Esophagus squamous epithelium (tissue), 5 donors: ENCODE measurements around the gene BCL2L13. TPM values are rescaled to one million over a fixed set of nuclear protein-coding genes. Genes with fewer than 3 reads are reported as not detected.

Experiments used
- DNase-seq: peaks from one replicate; lab custom pipeline; 2025; lab: John Stamatoyannopoulos, UW
- H3K27ac ChIP-seq, 4 donors: fragments of 200-600 bp; sonication (generic); one replicate each; pipeline ENCODE4 v1.5.1; 2016 to 2019; ENCODE audit warnings: mild to moderate bottlenecking in 1 of 4
- H3K27me3 ChIP-seq, 4 donors: fragments of 200-600 bp; sonication (generic); 1 replicate in 3 of 4; 2 replicates in 1 of 4; pipeline versions ENCODE4 v1.5.1 to v1.6.0; 2017 to 2021; ENCODE audit warnings: antibody characterized with exemption in 1 of 4
- H3K36me3 ChIP-seq, 3 donors: fragments of 200-600 bp; sonication (generic); one replicate each; pipeline ENCODE4 v1.5.1; 2016 to 2019
- H3K4me1 ChIP-seq, 3 donors: fragments of 200-600 bp; sonication (generic); one replicate each; pipeline ENCODE4 v1.5.1; 2017 to 2019
- H3K4me3 ChIP-seq, 4 donors: fragments of 200-600 bp; sonication (generic); 1 replicate in 3 of 4; 2 replicates in 1 of 4; pipeline ENCODE4 v1.5.1; 2016 to 2019; ENCODE audit warnings: mild to moderate bottlenecking in 2 of 4, moderate library complexity in 1 of 4
- H3K9me3 ChIP-seq, 3 donors: fragments of 200-600 bp; sonication (generic); one replicate each; pipeline ENCODE4 v1.5.1; 2016 to 2019
- POLR2A ChIP-seq, 4 donors: fragments of 450-650 bp; IDR thresholded peaks; one replicate each; pipeline ENCODE4 v1.6.1; 2017; ENCODE audit warnings: antibody characterized with exemption in 4 of 4, mild to moderate bottlenecking in 4 of 4, moderate library complexity in 3 of 4
- WGBS, 2 donors: methylation state at CpG; one replicate each; pipeline ENCODE4 v1.1.5; 2018; 5-methylcytosine and 5-hydroxymethylcytosine counted together
- intact Hi-C: fragments of 100-400 bp; cut with DNase I; formaldehyde crosslinking; loops from one replicate; pipeline ENCODE4 v1.15.0; 2022
- total RNA-seq, 4 donors: library from RNA; depleted of rRNA; stranded (reverse); fragments of >200 nt; gene quantifications; one replicate each; pipeline ENCODE4 v1.1.0, GENCODE V29; 2016
- TF ChIP-seq, protein P1 (sequence below), 6 experiments: fragments of 450-650 bp in 4 of 6; fragments of 200-600 bp in 2 of 6; sonication (generic) in 2 of 6; IDR thresholded peaks; one replicate each; pipeline ENCODE4 v1.5.1; 2016 to 2019; ENCODE audit warnings: antibody characterized with exemption in 6 of 6, mild to moderate bottlenecking in 4 of 6, moderate library complexity in 4 of 6
- donor health status: DM: yes; HTN: yes; CAD: no.

Gene BCL2L13
- total RNA-seq, 4 donors from 2014 or later, result 31.7 to 49.2 (median 43.1) TPM

DNA sequence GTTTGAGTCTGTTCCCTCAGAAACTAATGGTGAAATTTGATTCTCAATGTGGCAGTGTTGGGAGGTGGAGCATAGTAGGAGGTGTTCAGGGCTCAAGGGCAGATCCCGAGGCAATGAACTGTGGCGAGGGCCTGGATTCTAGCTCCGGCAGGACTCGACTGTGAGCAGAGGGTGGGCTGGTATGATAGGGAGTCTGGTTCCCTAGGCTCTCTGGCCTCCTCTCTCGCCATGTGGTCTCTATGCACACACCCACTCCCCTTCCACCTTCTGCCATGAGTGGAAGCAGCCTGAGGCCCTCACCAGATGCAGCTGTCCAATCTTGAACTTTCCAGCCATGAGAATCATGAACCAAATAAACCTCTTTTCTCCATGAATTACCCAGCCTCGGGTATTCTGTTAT lies 42.3 kb upstream of the BCL2L13 start:
- Histone ChIP-seq H3K27ac (no peak overlapping the region), H3K27me3 (no peaks in the 10 kb centered on the region), H3K4me1 (peaks cover 0 to 8% (median 0%) of the 10 kb centered on the region in 3 donors), H3K4me3 (no peak overlapping the region), H3K36me3 (peaks cover 28 to 100% (median 55%) of the 10 kb centered on the region in 3 donors), H3K9me3 (no peaks in the 10 kb centered on the region)
- intact Hi-C loops, result no loop called here
- DNase-seq, result no peak
- 96 to 97% methylated on average over 6 of the region's 6 CpGs for WGBS, 2 donors
- TF ChIP-seq, protein P1, sequence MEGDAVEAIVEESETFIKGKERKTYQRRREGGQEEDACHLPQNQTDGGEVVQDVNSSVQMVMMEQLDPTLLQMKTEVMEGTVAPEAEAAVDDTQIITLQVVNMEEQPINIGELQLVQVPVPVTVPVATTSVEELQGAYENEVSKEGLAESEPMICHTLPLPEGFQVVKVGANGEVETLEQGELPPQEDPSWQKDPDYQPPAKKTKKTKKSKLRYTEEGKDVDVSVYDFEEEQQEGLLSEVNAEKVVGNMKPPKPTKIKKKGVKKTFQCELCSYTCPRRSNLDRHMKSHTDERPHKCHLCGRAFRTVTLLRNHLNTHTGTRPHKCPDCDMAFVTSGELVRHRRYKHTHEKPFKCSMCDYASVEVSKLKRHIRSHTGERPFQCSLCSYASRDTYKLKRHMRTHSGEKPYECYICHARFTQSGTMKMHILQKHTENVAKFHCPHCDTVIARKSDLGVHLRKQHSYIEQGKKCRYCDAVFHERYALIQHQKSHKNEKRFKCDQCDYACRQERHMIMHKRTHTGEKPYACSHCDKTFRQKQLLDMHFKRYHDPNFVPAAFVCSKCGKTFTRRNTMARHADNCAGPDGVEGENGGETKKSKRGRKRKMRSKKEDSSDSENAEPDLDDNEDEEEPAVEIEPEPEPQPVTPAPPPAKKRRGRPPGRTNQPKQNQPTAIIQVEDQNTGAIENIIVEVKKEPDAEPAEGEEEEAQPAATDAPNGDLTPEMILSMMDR (IDR thresholded peaks at IDR 0.05), result no peak
- no peak for TF ChIP-seq POLR2A (IDR thresholded peaks at IDR 0.05)

DNA sequence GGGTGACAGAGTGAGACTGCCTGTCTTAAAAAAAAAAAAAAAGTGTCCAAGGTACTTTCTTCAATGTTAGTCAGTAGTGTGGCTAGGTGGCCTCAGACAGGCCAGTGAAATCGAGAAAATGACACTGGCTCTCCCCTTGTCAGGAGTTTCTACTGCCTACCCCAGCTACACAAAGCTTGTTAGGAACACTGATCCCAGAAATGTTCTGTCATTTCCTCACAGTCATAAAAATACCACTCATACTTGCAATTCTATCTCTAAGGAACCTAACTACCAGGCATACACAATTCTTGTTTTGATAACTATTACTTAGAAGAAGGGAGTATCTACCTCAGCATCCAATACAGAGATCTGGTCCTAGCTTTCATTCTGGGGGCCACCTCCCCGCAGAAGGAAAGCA lies 41.3 kb upstream of the BCL2L13 start:
- intact Hi-C loops, result no loop called here
- WGBS, 2 donors, result 92 to 100% methylated on average over 2 of the region's 2 CpGs
- Histone ChIP-seq H3K9me3 (no peaks in the 10 kb centered on the region), H3K27ac (no peak overlapping the region), H3K4me1 (peaks cover 0 to 8% (median 0%) of the 10 kb centered on the region in 3 donors), H3K27me3 (no peaks in the 10 kb centered on the region), H3K36me3 (peaks cover 24 to 95% (median 45%) of the 10 kb centered on the region in 3 donors), H3K4me3 (no peak overlapping the region)
- TF ChIP-seq, protein P1 (IDR thresholded peaks at IDR 0.05), result no peak
- no peak for TF ChIP-seq POLR2A (IDR thresholded peaks at IDR 0.05)
- no peak for DNase-seq

DNA sequence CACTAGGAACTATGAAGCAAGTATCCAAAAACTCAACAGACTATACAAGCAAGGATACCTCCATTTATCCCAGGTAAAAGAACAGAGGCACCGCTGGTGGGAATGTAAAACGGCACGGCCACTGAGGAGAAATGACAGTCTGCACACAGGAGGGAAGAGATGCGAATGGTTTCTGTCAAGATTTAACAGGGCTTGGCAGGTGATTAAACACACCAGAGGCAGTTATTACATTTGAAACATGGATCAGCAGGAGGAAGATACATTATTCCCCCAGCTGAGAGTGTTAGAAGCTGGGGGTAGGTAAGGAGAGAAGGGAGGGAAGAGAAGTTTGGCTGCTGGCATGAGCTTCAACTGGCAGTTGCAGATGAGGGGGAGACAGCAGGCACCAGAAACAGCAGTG lies 40.2 kb upstream of the BCL2L13 start:
- Histone ChIP-seq H3K27ac (no peak overlapping the region), H3K4me1 (peaks cover 0 to 8% (median 0%) of the 10 kb centered on the region in 3 donors), H3K36me3 (peaks cover 24 to 94% (median 35%) of the 10 kb centered on the region in 3 donors), H3K27me3 (no peaks in the 10 kb centered on the region), H3K4me3 (no peak overlapping the region), H3K9me3 (no peaks in the 10 kb centered on the region)
- 97 to 100% methylated on average over 4 of the region's 4 CpGs for WGBS, 2 donors
- intact Hi-C loops, result no loop called here
- DNase-seq, result no peak
- TF ChIP-seq, protein P1 (IDR thresholded peaks at IDR 0.05), result no peak
- no peak for TF ChIP-seq POLR2A (IDR thresholded peaks at IDR 0.05)

DNA sequence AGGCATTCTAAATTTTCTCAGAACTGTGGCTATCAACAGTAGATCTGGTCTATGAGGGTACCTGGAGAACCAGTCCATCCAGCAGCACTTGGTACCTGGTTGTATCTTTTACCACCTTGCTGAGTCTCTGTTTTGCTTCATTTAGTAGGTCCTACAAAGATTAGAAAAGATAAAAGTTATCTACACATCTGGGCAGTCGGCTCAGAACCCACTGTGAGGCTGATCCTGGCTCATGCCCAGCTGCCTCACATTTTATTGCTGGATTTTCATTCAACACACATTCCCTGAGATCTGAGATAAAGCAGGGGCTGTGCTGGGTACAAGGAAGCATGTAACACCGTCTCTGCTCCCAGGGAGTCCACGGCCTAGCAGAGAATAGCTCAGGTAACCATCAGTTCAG lies 37.5 kb upstream of the BCL2L13 start:
- Histone ChIP-seq H3K27ac (no peak overlapping the region), H3K4me1 (no peaks in the 10 kb centered on the region), H3K4me3 (no peak overlapping the region), H3K9me3 (no peaks in the 10 kb centered on the region), H3K27me3 (no peaks in the 10 kb centered on the region), H3K36me3 (peaks cover 19 to 93% (median 25%) of the 10 kb centered on the region in 3 donors)
- TF ChIP-seq, protein P1 (IDR thresholded peaks at IDR 0.05), result no peak
- no peak for TF ChIP-seq POLR2A (IDR thresholded peaks at IDR 0.05)
- WGBS, 2 donors, result 85 to 96% methylated on average over 3 of the region's 3 CpGs
- intact Hi-C loops, result no loop called here
- no peak for DNase-seq

DNA sequence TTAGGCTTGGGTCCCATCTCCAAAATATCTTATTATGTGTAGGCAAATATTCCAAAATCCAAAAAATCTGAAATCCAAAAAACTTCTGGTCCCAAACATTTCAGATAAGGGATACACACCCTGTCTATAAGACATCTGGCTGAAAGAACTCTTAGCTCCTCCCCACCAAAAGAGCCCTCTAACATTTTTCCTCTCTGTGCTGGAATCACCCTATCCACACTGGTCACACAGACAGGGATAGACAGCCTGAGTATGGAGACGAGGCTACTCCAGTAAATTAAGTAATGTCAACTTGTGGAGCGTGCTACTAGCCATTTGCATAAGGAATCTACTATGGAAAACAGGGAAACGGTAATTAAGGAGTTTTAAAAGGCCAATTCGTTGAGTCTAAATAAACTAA lies 34.9 kb upstream of the BCL2L13 start:
- intact Hi-C loops, result no loop called here
- WGBS, 2 donors, result 81 to 86% methylated on average over 4 of the region's 4 CpGs
- peaks cover 2 to 93% (median 19%) of the 10 kb centered on the region in 3 donors for H3K36me3 ChIP-seq

More for the DNA sequence above, 34.9 kb upstream of the BCL2L13 start:
- H3K4me1 ChIP-seq, result peaks cover 0 to 6% (median 0%) of the 10 kb centered on the region in 3 donors
- no peak overlapping the region for H3K4me3 ChIP-seq
- no peak overlapping the region for H3K27ac ChIP-seq
- TF ChIP-seq, protein P1 (IDR thresholded peaks at IDR 0.05), result no peak
- no peak for TF ChIP-seq POLR2A (IDR thresholded peaks at IDR 0.05)
- no peaks in the 10 kb centered on the region for H3K9me3 ChIP-seq
- H3K27me3 ChIP-seq, result no peaks in the 10 kb centered on the region
- no peak for DNase-seq
